ENCODE measurements around the gene QRSL1. TPM values are rescaled to one million over a fixed set of nuclear protein-coding genes. Genes with fewer than 3 reads are reported as not detected.

Gene QRSL1
- total RNA-seq, 1 donor from 2014 or later = 9.7 TPM

DNA sequence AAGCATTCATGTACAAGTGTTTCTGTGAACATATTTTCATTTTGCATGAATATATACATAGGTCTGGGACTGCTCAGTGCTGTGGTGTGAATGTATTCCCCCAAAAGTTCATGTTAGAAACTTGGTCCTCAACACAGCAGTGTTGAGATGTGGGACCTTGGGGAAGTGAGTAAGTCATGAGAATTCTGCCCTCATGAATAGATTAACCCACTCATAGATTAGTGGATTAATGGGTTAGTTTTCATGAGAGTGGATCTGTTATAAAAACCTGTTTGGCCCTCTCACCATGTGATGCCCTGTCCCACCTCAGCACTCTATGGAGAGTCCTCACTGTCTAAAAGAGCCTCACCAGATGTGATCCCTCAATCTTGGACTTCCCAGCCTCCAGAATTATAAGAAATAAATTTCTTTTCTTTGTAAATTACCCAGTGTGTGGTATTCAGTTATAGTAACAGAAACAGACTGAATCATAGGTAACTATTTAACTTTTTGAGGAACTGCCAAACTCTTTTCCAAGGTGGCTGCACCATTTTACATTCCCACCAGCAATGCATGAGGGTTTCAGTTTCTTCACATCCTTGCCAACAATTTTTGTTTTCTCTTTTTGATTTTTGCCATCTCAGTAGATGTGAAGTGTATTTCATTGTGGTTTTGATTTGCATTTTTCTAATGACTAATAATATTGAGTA is 45.3 kb downstream of the QRSL1 start:
- no peak for DNase-seq (ENCODE audit: low spot score)
- TF ChIP-seq CTCF (IDR thresholded peaks at IDR 0.05) = no peak
- Mint-ChIP-seq H3K4me1 (ENCODE audit: low read depth) (peaks cover 4% of the 10 kb centered on the region), H3K27ac (ENCODE audit: unreplicated experiment) (no peak overlapping the region), H3K4me3 (ENCODE audit: unreplicated experiment) (no peak overlapping the region), H3K9me3 (ENCODE audit: low read depth) (no peaks in the 10 kb centered on the region), H3K36me3 (ENCODE audit: low read depth) (no peaks in the 10 kb centered on the region), H3K27me3 (ENCODE audit: low read depth) (no peaks in the 10 kb centered on the region)

DNA sequence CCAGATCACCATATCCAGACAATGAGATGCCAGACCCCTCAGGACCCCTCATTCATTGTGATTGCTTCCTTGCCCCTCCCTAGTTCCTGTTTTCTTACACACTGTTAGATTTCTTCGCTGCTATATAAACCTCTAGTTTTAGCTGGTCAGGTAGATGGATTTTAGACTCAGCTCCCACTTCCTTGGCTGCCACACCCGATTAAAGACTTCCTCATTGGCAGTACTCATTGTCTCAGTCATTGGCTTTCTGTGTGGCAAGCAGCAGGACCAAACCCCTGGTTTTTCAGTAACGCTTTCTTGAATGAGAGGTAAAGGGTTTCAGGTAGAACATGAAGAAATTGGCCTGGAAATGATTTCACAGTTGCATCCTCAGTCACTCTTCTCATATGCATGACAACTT is 47.9 kb downstream of the QRSL1 start:
- H3K9me3 Mint-ChIP-seq (ENCODE audit: low read depth) = no peaks in the 10 kb centered on the region
- H3K27ac Mint-ChIP-seq (ENCODE audit: unreplicated experiment) = no peak overlapping the region
- TF ChIP-seq CTCF (IDR thresholded peaks at IDR 0.05) = no peak
- no peak for DNase-seq (ENCODE audit: low spot score)
- no peak overlapping the region for H3K4me3 Mint-ChIP-seq (ENCODE audit: unreplicated experiment)
- H3K27me3 Mint-ChIP-seq (ENCODE audit: low read depth) = no peaks in the 10 kb centered on the region
- no peaks in the 10 kb centered on the region for H3K36me3 Mint-ChIP-seq (ENCODE audit: low read depth)
- H3K4me1 Mint-ChIP-seq (ENCODE audit: low read depth) = peaks cover 4% of the 10 kb centered on the region

DNA sequence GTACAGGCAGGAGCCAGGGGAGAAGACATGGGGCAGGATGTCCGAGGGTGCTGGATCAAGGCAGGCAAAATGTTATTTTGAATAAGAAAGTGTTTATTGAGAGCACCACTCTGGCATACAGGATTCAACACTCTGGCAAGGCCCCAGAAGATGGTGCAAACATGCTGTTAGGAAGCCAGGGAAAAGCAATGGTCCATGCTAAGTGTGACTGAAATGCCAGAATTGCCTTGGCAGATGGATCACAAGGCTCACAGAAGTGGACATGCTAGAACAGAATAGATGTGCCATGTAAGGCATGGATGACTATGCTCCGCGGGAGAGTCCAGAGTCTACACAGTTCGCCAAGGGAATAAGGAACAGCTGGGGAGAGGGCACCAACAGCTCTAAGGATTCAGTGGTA is 54.6 kb downstream of the QRSL1 start:
- Mint-ChIP-seq H3K27me3 (ENCODE audit: low read depth) (no peaks in the 10 kb centered on the region), H3K4me3 (ENCODE audit: unreplicated experiment) (no peak overlapping the region), H3K36me3 (ENCODE audit: low read depth) (no peaks in the 10 kb centered on the region), H3K27ac (ENCODE audit: unreplicated experiment) (no peak overlapping the region), H3K9me3 (ENCODE audit: low read depth) (no peaks in the 10 kb centered on the region), H3K4me1 (ENCODE audit: low read depth) (peaks cover 10% of the 10 kb centered on the region)
- DNase-seq (ENCODE audit: low spot score) = no peak
- TF ChIP-seq CTCF (IDR thresholded peaks at IDR 0.05) = no peak

- TF ChIP-seq CTCF (IDR thresholded peaks at IDR 0.05) = no peak
- no peak for DNase-seq (ENCODE audit: low spot score)
- Mint-ChIP-seq H3K9me3 (ENCODE audit: low read depth) (no peaks in the 10 kb centered on the region), H3K4me1 (ENCODE audit: low read depth) (peaks cover 10% of the 10 kb centered on the region), H3K4me3 (ENCODE audit: unreplicated experiment) (no peak overlapping the region), H3K27me3 (ENCODE audit: low read depth) (no peaks in the 10 kb centered on the region), H3K36me3 (ENCODE audit: low read depth) (no peaks in the 10 kb centered on the region), H3K27ac (ENCODE audit: unreplicated experiment) (no peak overlapping the region)
These were observed 56.5 kb downstream of the QRSL1 start for GRCh38 chr6:106685833-106686232.

DNA sequence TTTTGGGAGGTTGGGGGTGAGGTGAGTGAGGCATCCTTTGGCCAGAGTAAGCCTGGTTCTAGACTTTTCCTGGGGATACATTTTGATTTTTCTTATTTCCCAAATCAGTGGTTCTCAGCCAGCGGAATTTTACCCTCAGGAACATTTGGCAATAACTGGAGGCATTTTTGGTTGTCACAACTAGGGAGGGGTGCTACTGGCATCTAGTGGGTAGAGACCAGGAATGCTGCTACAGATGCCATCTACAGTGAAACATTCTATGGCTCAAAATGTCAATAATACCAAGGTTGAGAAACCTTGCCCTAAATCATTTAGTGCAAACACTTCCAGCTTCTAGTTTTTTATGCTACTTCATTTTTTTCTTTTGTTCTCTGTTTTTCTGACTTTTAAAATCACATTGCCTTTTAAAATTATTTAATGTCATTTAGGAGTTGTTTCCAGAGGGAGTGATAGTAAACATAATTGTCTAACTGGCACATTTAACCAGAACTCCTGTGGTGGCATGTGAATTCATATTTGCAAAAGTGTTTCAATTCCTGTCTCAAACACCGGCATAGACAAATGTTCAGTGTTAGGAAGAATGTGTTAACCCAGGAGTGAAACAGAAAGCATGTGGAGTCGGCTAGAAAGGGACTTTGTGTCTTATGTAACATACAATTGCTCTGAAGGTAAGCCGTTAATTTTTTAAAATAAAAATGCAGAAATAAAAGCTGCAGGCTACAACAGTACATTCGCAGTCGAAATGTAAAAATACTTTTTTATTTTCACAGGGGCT is 59.0 kb downstream of the QRSL1 start:
- Mint-ChIP-seq H3K36me3 (ENCODE audit: low read depth) (no peaks in the 10 kb centered on the region), H3K4me1 (ENCODE audit: low read depth) (peaks cover 25% of the 10 kb centered on the region), H3K27me3 (ENCODE audit: low read depth) (no peaks in the 10 kb centered on the region), H3K4me3 (ENCODE audit: unreplicated experiment) (no peak overlapping the region), H3K9me3 (ENCODE audit: low read depth) (no peaks in the 10 kb centered on the region), H3K27ac (ENCODE audit: unreplicated experiment) (no peak overlapping the region)
- peak; percentile 57 for TF ChIP-seq CTCF (IDR thresholded peaks at IDR 0.05)
- no peak for DNase-seq (ENCODE audit: low spot score)
